Measurements from ENCODE around the gene KIAA1328.

GRCh38 chr18:36829362-36830157, 633 bp downstream of the KIAA1328 start:
- no peak for TF ChIP-seq CTCF (IDR thresholded peaks at IDR 0.05)
- no peak for TF ChIP-seq POLR2AphosphoS5 (IDR thresholded peaks at IDR 0.05)
